Activated CD8-positive, alpha-beta memory T cell treated with anti-CD3 and anti-CD28 coated beads for 36 hours (primary cell): Measurements from ENCODE around the gene ACTG1. TPM values are rescaled to one million over a fixed set of nuclear protein-coding genes. Genes with fewer than 3 reads are reported as not detected.

Source experiments
- CTCF ChIA-PET: fragments of 350-600 bp; sonication (Branson Sonifier 250); formaldehyde crosslinking; loops from one replicate; lab custom pipeline; 2021; ENCODE audit warnings: antibody characterized with exemption; lab: Charles Lee
- POLR2A ChIA-PET: fragments of 350-600 bp; sonication (Branson Sonifier 250); formaldehyde crosslinking; loops from one replicate; lab custom pipeline; 2021; ENCODE audit warnings: antibody characterized with exemption; lab: Charles Lee
- total RNA-seq, 2 experiments: library from RNA; stranded (reverse); gene quantifications; one replicate each; pipeline ENCODE4 v1.2.3, GENCODE V29; 2021

The ACTG1 gene
- total RNA-seq, 2 experiments from 2014 or later: 4,757 to 4,840 TPM

- ChIA-PET POLR2A (interaction anchor here (0.9 to 1.3 kb wide), 3 partner anchors 8 to 118 kb away, joined by 3 read pairs; no protein-coding TSS in a partner anchor), CTCF (interaction anchor here (1.1 to 1.3 kb wide), 2 partner anchors 41 to 154 kb away, joined by 3 read pairs; no protein-coding TSS in a partner anchor)
Observed at GRCh38 chr17:81511554-81511803, 1.1 kb downstream of the ACTG1 start.

GRCh38 chr17:81510785-81511553 lies 1.6 kb downstream of the ACTG1 start:
- CTCF ChIA-PET: interaction anchor here (0.8 to 1.3 kb wide), 2 partner anchors 8 to 42 kb away, joined by 3 read pairs; no protein-coding TSS in a partner anchor
- POLR2A ChIA-PET: interaction anchor here (0.9 to 1.3 kb wide), 2 partner anchors 8 to 22 kb away, joined by 3 read pairs; no protein-coding TSS in a partner anchor

DNA sequence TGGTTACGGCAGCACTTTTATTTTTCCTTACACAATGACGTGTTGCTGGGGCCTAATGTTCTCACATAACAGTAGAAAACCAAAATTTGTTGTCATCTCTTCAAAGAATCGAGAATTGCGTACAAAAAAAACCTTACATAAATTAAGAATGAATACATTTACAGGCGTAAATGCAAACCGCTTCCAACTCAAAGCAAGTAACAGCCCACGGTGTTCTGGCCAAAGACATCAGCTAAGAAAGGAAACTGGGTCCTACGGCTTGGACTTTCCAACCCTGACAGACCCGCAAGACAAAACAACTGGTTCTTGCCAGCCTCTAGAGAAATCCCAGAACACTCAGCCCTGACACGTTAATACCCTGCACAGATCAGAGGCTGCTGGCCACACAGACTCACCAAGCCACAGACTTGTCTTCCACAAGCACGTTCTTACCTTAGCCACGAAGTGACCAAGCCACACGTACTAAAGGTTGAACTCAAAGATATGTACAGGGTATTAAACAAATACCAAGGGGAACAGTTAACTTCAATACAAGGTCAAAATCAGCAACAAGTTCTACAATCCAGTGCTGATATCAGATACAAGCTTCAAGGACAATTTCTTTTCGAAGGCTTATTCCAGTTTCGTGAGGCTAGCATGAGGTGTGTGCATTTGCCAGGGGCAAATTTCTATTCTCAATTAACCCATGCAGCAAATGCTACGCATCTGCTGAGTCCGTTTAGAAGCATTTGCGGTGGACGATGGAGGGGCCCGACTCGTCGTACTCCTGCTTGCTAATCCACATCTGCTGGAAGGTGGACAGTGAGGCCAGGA lies 2.4 kb downstream of the ACTG1 start:
- POLR2A ChIA-PET: interaction anchor here (1.1 to 1.3 kb wide), 2 partner anchors 9 to 25 kb away, joined by 3 to 4 read pairs; no protein-coding TSS in a partner anchor
- CTCF ChIA-PET: interaction anchor here (0.8 kb wide), 1 partner anchor 9 kb away, joined by 3 read pairs; no protein-coding TSS in a partner anchor

DNA sequence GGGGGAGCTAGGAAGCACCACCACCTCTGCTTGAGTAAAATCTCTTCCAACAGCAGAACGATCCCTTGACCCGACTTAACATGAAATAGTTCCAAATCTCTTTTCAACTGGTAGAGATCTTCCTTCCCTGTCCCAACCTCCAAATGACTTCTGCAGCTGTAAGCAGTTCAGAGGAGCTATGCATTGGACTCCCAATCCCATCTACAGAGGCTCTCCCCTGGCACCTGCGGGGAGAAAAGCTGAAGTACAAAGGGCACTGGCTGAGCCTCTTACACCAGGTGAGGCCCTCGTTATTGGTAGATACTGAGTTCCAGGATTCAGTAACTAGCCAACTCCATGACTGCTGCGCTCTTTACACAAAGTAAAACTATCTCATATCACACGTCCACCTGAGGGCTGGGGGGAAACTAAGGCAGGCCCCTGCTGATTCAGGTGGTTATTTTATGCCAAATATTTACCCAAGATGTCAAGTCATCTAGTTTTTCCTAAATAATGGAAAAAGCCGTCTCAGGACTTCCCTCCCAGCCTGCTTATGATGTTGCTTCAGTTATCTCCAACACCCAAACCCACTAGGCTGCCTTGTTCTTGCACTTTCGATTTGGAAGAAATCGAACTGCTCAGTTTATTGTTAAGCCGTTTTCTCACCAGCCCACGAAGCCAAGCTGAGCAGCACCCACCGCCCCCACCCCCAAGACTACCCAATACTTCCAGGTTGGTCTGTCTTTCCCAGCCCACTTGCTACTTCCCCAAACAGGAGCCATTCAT lies 3.2 kb downstream of the ACTG1 start:
- POLR2A ChIA-PET: interaction anchor here (0.8 to 2.0 kb wide), 6 partner anchors 9 to 286 kb away, joined by 3 to 8 read pairs (median 4); partner anchors contain the start of gene CEP131
- CTCF ChIA-PET: no interaction called here

DNA sequence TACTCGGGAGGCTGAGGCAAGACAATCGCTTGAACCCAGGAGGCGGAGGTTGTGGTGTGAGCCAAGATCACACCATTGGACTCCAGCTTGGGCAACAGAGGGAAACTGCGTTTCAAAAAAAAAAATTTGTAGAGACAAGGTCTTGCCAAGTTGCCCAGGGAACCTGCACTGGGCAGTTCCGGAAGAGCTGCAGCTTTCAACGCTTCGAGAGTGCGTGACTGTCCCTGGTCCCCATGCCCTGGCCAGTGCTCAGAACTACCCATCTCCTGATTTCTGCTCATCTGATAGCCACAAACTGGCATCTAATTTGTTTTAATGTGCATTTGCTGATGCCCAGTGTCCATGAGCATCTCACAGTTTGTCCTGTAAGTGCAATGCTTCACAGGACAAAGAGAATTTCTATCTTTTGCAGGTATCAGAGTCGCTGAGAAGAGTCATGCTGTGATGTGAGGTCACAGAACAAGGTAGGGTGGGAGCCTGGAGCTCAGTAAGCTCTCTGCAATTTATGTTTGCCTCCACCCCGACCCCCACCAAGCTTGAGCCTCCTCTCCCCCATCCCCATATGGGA lies 3.9 kb downstream of the ACTG1 start:
- POLR2A ChIA-PET: interaction anchor here (0.7 to 2.0 kb wide), 6 partner anchors 9 to 286 kb away, joined by 3 to 8 read pairs (median 3); partner anchors contain the start of gene CEP131
- CTCF ChIA-PET: no interaction called here

DNA sequence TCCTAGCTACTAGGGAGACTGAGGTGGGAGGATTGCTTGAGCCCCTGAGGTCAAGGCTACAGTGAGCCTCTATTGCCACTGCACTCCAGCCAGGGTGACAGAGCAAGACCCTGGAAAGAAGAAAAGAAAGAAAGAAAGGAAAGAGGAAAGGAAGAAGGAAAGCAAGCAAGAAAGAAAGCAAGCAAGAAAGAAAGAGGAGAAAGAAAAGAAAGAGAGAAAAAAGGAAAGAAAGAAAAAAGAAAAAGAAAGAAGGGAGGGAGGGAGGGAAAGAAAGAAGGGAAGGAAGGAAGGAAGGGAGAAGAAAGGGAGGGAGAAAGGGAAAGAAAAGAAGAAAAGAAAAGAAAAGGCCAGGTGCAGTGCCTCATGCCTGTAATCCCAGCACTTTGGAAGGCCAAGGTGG lies 9.0 kb downstream of the ACTG1 start:
- POLR2A ChIA-PET: no interaction called here
- CTCF ChIA-PET: no interaction called here

- ChIA-PET CTCF (interaction anchor here (0.7 to 1.4 kb wide), 2 partner anchors 12 to 276 kb away, joined by 3 read pairs; no protein-coding TSS in a partner anchor), POLR2A (no interaction called here)
Observed at GRCh38 chr17:81502471-81503017, 10.1 kb downstream of the ACTG1 start.

DNA sequence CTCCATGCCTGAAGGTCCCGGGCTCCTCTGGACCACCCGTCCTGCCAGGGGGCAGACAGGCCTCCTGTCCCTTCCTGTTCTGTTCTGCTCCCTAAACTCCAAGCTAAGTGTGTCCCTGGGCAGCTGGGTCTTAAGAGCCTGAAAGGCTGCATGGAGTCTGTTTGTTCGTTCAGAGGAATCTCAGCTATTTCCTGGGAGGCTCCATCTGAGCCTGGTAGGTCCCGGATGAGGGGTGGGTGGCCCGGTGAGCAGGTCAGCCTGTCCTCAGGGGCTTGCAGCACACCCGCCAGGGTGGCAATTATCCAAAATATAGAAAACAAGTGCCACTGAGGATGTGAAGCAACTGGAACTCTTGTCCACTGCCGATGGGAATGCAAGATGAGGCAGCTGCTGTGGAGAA lies 12.6 kb downstream of the ACTG1 start:
- POLR2A ChIA-PET: interaction anchor here (0.5 kb wide), 1 partner anchor 8 kb away, joined by 3 read pairs; no protein-coding TSS in a partner anchor
- CTCF ChIA-PET: no interaction called here

DNA sequence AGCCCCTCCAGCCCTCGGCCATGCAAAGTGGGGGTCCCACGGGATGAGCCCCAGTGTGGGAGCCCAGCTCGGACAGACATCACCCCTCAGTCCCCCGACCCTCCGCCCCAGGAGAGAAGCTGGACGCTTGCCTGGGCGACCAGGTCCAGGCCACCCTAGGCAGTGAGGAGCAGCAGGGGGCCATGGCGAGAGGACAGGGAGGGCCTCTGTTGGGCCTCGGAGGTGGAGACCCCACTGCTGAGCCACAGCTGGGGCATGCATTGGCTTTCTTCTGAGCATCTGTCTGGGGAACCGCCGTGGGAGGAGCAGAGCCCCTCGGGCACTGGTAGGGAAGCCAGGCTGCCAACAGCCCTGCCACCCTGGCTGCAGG lies 13.0 kb downstream of the ACTG1 start:
- POLR2A ChIA-PET: interaction anchor here (0.5 kb wide), 1 partner anchor 9 kb away, joined by 3 read pairs; no protein-coding TSS in a partner anchor
- CTCF ChIA-PET: no interaction called here

GRCh38 chr17:81498953-81499600 lies 13.5 kb downstream of the ACTG1 start:
- POLR2A ChIA-PET: no interaction called here
- CTCF ChIA-PET: interaction anchor here (1.3 kb wide), 1 partner anchor 15 kb away, joined by 6 read pairs; no protein-coding TSS in a partner anchor

DNA sequence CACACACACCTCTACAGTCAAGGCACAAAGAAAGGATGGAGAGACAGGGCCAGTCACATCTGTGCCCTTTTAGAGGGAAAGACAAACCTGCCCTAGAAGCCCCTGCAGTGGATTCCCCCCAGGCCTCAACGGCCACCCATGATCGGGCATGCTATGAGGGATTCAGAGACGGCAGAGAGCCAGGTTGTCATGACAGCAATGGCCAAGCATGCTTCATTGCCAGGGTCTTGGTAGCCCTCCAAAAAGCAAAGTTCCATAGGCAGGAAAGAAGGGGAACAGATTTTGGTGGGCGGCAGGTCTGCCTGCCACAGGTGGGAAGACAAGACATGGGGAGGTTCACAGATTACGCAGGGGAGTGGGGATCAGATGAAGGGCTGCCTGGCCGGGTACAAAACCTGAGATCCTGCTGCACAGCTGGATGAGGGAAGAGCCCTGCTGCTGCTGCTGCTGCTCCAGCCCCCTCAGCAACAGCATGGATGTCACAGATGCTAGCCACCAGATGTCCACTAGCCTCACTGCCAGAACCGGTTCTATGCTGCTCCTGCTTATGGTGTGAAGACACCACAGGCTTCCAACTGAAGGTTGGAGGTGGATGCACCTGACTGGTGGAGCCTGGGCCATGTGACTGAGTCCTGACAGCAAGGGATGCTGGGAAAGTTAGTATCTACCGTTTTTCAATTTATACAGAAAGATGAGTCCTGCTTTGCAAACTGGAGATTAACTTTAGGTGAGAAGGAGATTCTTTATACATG lies 17.8 kb downstream of the ACTG1 start:
- POLR2A ChIA-PET: interaction anchor here (0.7 kb wide), 1 partner anchor 85 kb away, joined by 6 read pairs; no protein-coding TSS in a partner anchor
- CTCF ChIA-PET: no interaction called here

- ChIA-PET POLR2A (no interaction called here), CTCF (no interaction called here)
Observed at GRCh38 chr17:81493198-81494038, 19.2 kb downstream of the ACTG1 start.

GRCh38 chr17:81492706-81493105 lies 19.9 kb downstream of the ACTG1 start:
- ChIA-PET POLR2A (no interaction called here), CTCF (interaction anchor here (0.6 kb wide), 1 partner anchor 75 kb away, joined by 3 read pairs; no protein-coding TSS in a partner anchor)

- ChIA-PET CTCF (interaction anchor here (0.6 kb wide), 1 partner anchor 75 kb away, joined by 3 read pairs; no protein-coding TSS in a partner anchor), POLR2A (no interaction called here)
Observed at GRCh38 chr17:81492202-81492601, 20.4 kb downstream of the ACTG1 start.

- CTCF ChIA-PET: no interaction called here
- POLR2A ChIA-PET: no interaction called here
Observed at GRCh38 chr17:81491761-81492160, 20.8 kb downstream of the ACTG1 start.

DNA sequence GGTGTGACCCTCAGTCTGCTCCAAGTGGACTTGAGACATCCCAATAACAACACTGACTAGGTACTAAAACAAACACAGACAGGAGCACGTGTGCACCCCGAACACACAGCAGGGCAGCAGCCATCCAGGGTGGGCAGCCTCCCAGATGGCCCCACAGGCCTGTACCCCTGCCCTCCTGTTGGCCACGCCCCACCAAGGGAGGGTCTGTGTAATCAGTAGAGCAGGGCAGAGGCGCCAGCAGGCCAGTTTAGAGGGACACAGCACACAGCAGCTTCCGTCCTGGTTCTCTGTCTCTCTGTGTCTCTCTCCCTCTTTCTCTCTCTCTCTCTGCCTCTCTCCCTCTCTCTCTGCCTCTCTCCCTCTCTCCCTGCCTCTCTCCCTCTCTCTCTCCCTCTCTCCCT lies 21.4 kb downstream of the ACTG1 start:
- POLR2A ChIA-PET: no interaction called here
- CTCF ChIA-PET: interaction anchor here (1.2 kb wide), 1 partner anchor 10 kb away, joined by 3 read pairs; no protein-coding TSS in a partner anchor
